Brain microvascular endothelial cell (primary cell): Measurements from ENCODE around the gene PREP.

Experiments used
- DNase-seq: peaks from one replicate; pipeline ENCODE4 v3.0.0-alpha.2; 2020
- H3K27ac ChIP-seq: fragments of 250-450 bp; sonication (Bioruptor Pico); 2 replicates; pipeline ENCODE4 v1.5.1; 2020; ENCODE audit warnings: mild to moderate bottlenecking, moderate library complexity
- H3K27me3 ChIP-seq: fragments of 250-450 bp; sonication (Bioruptor Pico); replicated peaks from 2 replicates; pipeline ENCODE4 v1.5.1; 2020; ENCODE audit warnings: mild to moderate bottlenecking
- H3K36me3 ChIP-seq: fragments of 250-450 bp; sonication (Bioruptor Pico); replicated peaks from 2 replicates; pipeline ENCODE4 v1.5.1; 2020; ENCODE audit warnings: mild to moderate bottlenecking
- H3K4me3 ChIP-seq: 2 replicates; pipeline ENCODE4 v1.5.1; 2011; ENCODE audit warnings: low read depth, mild to moderate bottlenecking, control low read depth, low read length, moderate library complexity
- in situ Hi-C: cut with HindIII; loops from 2 replicates; pipeline ENCODE4 v1.10.0; 2017; ENCODE audit warnings: low sequenced_read_pairs, low pct_ligation_motif_present
- TF ChIP-seq, protein P1 (sequence below): IDR thresholded peaks from 2 replicates; pipeline ENCODE4 v1.5.1; 2011; ENCODE audit warnings: low read depth, mild to moderate bottlenecking, moderate library complexity, low read length, control low read depth, inconsistent platforms; ENCODE audit errors: missing control alignments

Gene PREP

DNA sequence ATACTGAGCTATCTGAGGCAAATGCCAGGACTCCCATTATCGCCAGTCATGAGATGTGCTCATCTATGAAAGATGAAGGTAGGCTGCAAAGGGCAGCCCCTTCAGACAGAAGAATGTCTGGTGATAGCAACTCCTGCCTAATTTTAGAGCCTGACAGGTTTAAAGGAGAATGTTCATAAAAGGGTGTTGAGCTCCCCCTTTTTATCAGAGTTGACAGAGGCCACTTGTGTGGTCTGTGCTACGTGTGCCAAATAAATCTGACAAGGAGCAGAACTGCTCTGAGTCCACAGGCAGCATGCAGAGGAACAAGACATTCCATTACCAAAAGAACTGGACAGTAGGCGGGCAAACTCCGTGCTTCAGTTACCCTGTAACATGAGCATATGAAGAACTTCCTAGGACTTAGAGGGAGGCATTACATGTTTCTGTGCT is 101.8 kb downstream of the PREP start:
- Histone ChIP-seq H3K27me3 (no peaks in the 10 kb centered on the region), H3K4me3 (no peak overlapping the region), H3K27ac (no peak overlapping the region), H3K36me3 (peaks cover 6% of the 10 kb centered on the region)
- no peak for DNase-seq
- in situ Hi-C loops, result no loop called here
- TF ChIP-seq, protein P1, sequence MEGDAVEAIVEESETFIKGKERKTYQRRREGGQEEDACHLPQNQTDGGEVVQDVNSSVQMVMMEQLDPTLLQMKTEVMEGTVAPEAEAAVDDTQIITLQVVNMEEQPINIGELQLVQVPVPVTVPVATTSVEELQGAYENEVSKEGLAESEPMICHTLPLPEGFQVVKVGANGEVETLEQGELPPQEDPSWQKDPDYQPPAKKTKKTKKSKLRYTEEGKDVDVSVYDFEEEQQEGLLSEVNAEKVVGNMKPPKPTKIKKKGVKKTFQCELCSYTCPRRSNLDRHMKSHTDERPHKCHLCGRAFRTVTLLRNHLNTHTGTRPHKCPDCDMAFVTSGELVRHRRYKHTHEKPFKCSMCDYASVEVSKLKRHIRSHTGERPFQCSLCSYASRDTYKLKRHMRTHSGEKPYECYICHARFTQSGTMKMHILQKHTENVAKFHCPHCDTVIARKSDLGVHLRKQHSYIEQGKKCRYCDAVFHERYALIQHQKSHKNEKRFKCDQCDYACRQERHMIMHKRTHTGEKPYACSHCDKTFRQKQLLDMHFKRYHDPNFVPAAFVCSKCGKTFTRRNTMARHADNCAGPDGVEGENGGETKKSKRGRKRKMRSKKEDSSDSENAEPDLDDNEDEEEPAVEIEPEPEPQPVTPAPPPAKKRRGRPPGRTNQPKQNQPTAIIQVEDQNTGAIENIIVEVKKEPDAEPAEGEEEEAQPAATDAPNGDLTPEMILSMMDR, result no peak

DNA sequence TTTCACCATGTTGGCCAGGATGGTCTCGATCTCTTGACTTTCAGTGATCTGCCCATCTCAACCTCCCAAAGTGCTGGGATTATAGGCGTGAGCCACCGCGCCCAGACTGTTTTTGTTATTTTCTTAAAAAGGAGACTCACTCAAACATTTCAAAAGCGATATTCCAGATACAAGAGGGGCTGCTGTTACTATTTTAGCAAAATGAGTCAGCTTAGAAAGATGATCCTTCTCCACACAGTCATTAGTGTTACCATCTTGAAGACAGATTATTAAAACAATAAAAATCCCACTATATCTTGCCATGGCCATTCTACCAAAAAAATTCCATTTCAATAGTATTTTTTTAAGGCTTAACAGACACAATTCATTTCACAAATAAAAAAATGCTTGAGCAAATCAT is 102.8 kb downstream of the PREP start:
- DNase-seq, result no peak
- in situ Hi-C loops, result no loop called here
- TF ChIP-seq, protein P1, result no peak

DNA sequence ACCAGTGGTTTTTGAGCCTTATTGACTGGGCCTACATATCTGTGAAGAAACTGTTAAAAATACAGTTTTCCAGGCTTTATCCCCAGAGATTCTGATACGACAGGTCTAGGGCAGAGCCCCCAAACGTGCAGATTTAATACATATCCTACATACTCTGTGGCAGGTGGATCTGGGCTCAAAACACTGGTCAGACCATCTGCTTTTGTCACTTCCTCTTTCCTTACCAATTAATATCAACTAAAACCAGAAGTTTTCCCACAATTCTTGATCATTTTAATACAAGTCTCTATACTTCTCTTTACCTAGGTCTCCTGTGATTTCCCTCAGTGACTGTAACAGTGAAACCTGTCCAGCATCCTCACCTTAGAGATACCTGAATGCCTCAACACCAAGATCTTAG is 108.8 kb downstream of the PREP start:
- DNase-seq, result no peak
- no peaks in the 10 kb centered on the region for H3K27me3 ChIP-seq
- H3K27ac ChIP-seq, result no peak overlapping the region
- H3K4me3 ChIP-seq, result no peak overlapping the region
- TF ChIP-seq, protein P1, result no peak
- in situ Hi-C loops, result no loop called here
- H3K36me3 ChIP-seq, result no peaks in the 10 kb centered on the region

More for the DNA sequence above, 102.8 kb downstream of the PREP start:
- Histone ChIP-seq H3K27ac (no peak overlapping the region), H3K27me3 (no peaks in the 10 kb centered on the region), H3K36me3 (peaks cover 6% of the 10 kb centered on the region), H3K4me3 (no peak overlapping the region)

DNA sequence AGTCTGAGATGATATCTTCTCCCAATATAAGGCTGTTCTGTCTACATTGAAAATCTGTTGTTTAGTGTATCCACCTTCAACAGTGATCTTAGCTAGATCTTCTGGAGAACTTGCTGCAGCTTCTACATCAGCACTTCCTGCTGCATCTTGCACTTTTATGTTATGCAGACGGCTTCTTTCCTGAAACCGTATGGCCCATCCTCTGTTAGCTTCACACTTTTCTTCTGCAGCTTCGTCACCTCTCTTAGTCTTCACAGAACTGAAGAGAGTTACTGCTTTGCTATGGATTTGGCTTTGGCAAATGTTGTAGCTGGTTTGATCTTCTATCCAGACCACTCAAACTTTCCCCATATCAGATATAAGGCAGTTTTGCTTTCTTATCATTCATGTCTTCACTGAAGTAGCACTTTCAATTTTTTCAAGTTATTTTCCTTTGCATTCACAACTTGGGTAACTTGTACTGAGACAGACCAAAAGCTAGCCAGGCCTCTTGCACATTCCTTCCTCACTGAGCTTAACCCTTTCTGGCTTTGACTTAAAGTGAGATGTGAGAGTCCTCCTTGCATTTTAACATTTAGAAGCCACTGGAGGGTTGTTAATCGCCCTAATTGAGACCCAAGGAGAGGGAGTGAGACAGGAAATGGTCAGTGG is 110.1 kb downstream of the PREP start:
- no peak for DNase-seq
- TF ChIP-seq, protein P1, result no peak
- Histone ChIP-seq H3K36me3 (no peaks in the 10 kb centered on the region), H3K27ac (no peak overlapping the region), H3K27me3 (no peaks in the 10 kb centered on the region), H3K4me3 (no peak overlapping the region)
- in situ Hi-C loops, result no loop called here

DNA sequence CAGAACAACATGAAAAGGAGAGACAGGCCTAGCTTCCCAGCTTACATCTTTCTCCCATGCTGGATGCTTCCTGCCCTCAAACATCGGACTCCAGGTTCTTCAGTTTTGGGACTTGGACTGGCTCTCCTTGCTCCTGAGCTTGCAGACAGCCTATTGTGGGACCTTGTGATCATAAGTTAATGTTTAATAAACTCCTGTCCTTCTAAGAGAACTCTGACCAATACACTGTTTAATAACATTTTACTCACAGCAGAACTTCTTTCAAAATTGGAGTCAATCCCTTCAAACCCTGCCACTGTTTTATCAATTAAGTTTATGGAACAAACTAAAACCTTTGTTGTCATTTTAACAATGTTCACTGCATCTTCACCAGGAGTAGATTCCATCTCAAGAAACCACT is 111.4 kb downstream of the PREP start:
- H3K4me3 ChIP-seq, result no peak overlapping the region
- in situ Hi-C loops, result no loop called here
- no peak overlapping the region for H3K27ac ChIP-seq
- no peaks in the 10 kb centered on the region for H3K36me3 ChIP-seq
- no peaks in the 10 kb centered on the region for H3K27me3 ChIP-seq
- DNase-seq, result no peak
- TF ChIP-seq, protein P1, result no peak
